Keratinocyte (primary cell): Measurements from ENCODE around the gene OVOL1. TPM values are rescaled to one million over a fixed set of nuclear protein-coding genes. Genes with fewer than 3 reads are reported as not detected.

Source experiments
- DNase-seq: peaks from one replicate; pipeline ENCODE4 v3.0.0-alpha.2; 2011; ENCODE audit warnings: low read depth, missing footprints, low spot score
- FAIRE-seq: peaks from 2 replicates; lab custom pipeline; 2011; peaks lifted over from hg19 to GRCh38; lab: Jason Lieb, UNC
- H2AFZ ChIP-seq: 2 replicates; pipeline ENCODE4 v1.6.0; 2012; ENCODE audit warnings: low read length, control low read depth, inconsistent platforms; ENCODE audit not compliant: control insufficient read depth
- H3K27ac ChIP-seq: 2 replicates; pipeline ENCODE4 v1.5.1; 2011; ENCODE audit warnings: low read length; ENCODE audit not compliant: control insufficient read depth, insufficient read depth
- H3K27me3 ChIP-seq: 3 replicates; pipeline ENCODE4 v1.6.0; 2011; ENCODE audit warnings: low read length; ENCODE audit not compliant: control insufficient read depth, insufficient read depth; ENCODE audit errors: extremely low read depth
- H3K36me3 ChIP-seq, 2 experiments: 2 replicates in 1 of 2; 3 replicates in 1 of 2; pipeline ENCODE4 v1.5.1; 2011; ENCODE audit warnings: low read length in 2 of 2, mild to moderate bottlenecking in 1 of 2; ENCODE audit not compliant: control insufficient read depth in 2 of 2, insufficient read depth in 2 of 2; ENCODE audit errors: extremely low read depth in 1 of 2
- H3K4me1 ChIP-seq: 3 replicates; pipeline ENCODE4 v1.5.1; 2011; ENCODE audit warnings: low read length; ENCODE audit not compliant: control insufficient read depth, insufficient read depth; ENCODE audit errors: extremely low read depth
- H3K4me2 ChIP-seq: 3 replicates; pipeline ENCODE4 v1.6.0; 2011; ENCODE audit warnings: low read depth, low read length; ENCODE audit not compliant: control insufficient read depth, insufficient read depth; ENCODE audit errors: extremely low read depth
- H3K4me3 ChIP-seq, 3 experiments: fragments of 200-600 bp in 1 of 3; sonication (generic) in 1 of 3; 2 replicates in 2 of 3; 3 replicates in 1 of 3; pipeline ENCODE4 v1.5.1; 2011 to 2016; ENCODE audit warnings: low read length in 3 of 3, mild to moderate bottlenecking in 3 of 3, control low read depth in 2 of 3, inconsistent platforms in 1 of 3, low read depth in 1 of 3, mixed read lengths in 1 of 3, mixed run types in 1 of 3, moderate library complexity in 1 of 3; ENCODE audit not compliant: control insufficient read depth in 2 of 3, insufficient read depth in 2 of 3; ENCODE audit errors: extremely low read depth in 1 of 3
- H3K79me2 ChIP-seq: 2 replicates; pipeline ENCODE4 v1.6.0; 2012; ENCODE audit warnings: low read length; ENCODE audit not compliant: control insufficient read depth, insufficient read depth
- H3K9ac ChIP-seq: 3 replicates; pipeline ENCODE4 v1.6.0; 2011; ENCODE audit warnings: low read length; ENCODE audit not compliant: control insufficient read depth, insufficient read depth; ENCODE audit errors: extremely low read depth
- H3K9me1 ChIP-seq: 3 replicates; pipeline ENCODE4 v1.6.0; 2011; ENCODE audit warnings: low read length; ENCODE audit not compliant: control insufficient read depth, insufficient read depth; ENCODE audit errors: extremely low read depth
- H3K9me3 ChIP-seq: 2 replicates; pipeline ENCODE4 v1.5.1; 2012; ENCODE audit warnings: low read depth, low read length; ENCODE audit not compliant: control insufficient read depth
- H4K20me1 ChIP-seq: 3 replicates; pipeline ENCODE4 v1.6.0; 2011; ENCODE audit warnings: low read length; ENCODE audit not compliant: control insufficient read depth, insufficient read depth; ENCODE audit errors: extremely low read depth
- EZH2 ChIP-seq: IDR thresholded peaks from one replicate; pipeline ENCODE4 v1.6.1; 2012; ENCODE audit warnings: inconsistent platforms, mild to moderate bottlenecking, low read length, moderate library complexity
- dilution Hi-C: fragments of 300-500 bp; cut with MboI; formaldehyde crosslinking; loops from one replicate; pipeline ENCODE4 v1.7.0; 2020; ENCODE audit warnings: low sequenced_read_pairs; ENCODE audit not compliant: extremely low pct_ligation_motif_present
- polyA plus RNA-seq, 5 experiments: library from polyadenylated mRNA; depleted of rRNA in 3 of 5; stranded (reverse) in 3 of 5; stranded (forward) in 1 of 5; unstranded in 1 of 5; fragments of >200 nt; gene quantifications; 1 replicate in 1 of 5; 2 replicates in 3 of 5; 3 replicates in 1 of 5; pipeline versions ENCODE4 v1.2.1 to v1.2.3, GENCODE V29; 2011 to 2012; ENCODE audit warnings: missing spikeins in 2 of 5, low read depth in 1 of 5, low replicate concordance in 1 of 5
- TF ChIP-seq, protein P1 (sequence below), 3 experiments: IDR thresholded peaks in 1 of 3; conservative IDR thresholded peaks in 1 of 3; optimal IDR thresholded peaks in 1 of 3; 2 replicates in 2 of 3; 3 replicates in 1 of 3; pipeline versions ENCODE3 to v1.5.1; 2011; ENCODE audit warnings: low read length in 3 of 3, mild to moderate bottlenecking in 3 of 3, moderate library complexity in 2 of 3, control low read depth in 1 of 3, inconsistent platforms in 1 of 3; ENCODE audit not compliant: insufficient read depth in 2 of 3; ENCODE audit errors: extremely low read depth in 1 of 3

Gene OVOL1
- polyA plus RNA-seq, 1 donor (not counting 4 experiments of a cell fraction or from before 2014, with no cell fraction given): 7.5 TPM

DNA sequence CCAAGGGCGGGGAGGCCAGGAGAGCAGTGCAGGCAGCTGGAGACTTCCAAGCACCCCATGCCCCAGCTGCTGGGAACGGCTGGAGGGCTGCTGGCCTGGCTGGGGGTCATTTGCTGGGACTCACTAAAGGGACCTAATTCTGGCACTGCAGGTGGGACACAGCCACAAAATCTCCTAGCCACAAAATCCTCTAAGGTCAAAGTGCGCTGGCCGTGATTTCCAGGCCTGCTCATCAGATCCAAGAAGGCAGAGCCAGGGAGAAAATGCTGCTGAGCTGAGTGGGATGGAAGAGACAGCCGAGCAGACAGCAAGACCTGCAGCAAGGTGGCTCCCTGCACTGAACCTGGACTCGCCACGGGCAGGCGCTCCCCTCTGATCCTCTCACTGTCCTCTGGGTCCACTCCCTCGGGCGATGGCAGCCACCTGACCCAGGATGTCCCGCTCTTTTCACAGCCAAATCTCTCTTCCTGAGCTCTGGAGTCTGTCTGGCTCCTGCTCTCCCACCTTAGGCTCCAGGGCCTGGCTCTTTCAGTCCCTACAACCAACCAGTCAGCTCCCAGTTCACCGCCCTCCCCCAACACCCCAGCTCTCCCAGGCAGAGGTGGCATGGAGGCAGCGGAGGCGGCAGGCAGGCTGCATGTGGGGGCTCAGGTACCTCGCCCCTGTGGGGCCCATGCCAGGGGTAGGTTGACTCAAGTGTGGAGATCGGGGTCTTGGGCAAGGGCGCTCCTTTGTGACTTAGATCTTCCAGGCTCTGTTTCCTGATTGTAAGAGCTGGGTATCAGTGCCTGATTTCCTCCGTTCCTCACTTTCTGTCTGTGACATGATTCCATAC is 14.5 kb downstream of the OVOL1 start:
- H3K4me1 ChIP-seq: no peaks in the 10 kb centered on the region
- H3K4me2 ChIP-seq: no peak overlapping the region
- H3K79me2 ChIP-seq: no peaks in the 10 kb centered on the region
- H3K36me3 ChIP-seq: no peaks in the 10 kb centered on the region
- dilution Hi-C loops: no loop called here
- H3K9me3 ChIP-seq: no peaks in the 10 kb centered on the region
- FAIRE-seq (no peak), DNase-seq (no peak)
- TF ChIP-seq, protein P1, sequence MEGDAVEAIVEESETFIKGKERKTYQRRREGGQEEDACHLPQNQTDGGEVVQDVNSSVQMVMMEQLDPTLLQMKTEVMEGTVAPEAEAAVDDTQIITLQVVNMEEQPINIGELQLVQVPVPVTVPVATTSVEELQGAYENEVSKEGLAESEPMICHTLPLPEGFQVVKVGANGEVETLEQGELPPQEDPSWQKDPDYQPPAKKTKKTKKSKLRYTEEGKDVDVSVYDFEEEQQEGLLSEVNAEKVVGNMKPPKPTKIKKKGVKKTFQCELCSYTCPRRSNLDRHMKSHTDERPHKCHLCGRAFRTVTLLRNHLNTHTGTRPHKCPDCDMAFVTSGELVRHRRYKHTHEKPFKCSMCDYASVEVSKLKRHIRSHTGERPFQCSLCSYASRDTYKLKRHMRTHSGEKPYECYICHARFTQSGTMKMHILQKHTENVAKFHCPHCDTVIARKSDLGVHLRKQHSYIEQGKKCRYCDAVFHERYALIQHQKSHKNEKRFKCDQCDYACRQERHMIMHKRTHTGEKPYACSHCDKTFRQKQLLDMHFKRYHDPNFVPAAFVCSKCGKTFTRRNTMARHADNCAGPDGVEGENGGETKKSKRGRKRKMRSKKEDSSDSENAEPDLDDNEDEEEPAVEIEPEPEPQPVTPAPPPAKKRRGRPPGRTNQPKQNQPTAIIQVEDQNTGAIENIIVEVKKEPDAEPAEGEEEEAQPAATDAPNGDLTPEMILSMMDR (optimal IDR thresholded peaks at IDR 0.05 in 1 of 3, IDR thresholded peaks at IDR 0.05 in 1 of 3, conservative IDR thresholded peaks at IDR 0.05 in 1 of 3; ENCODE audit: extremely low read depth in 1 of 3, insufficient read depth in 2 of 3, low read length in 3 of 3): no peak
- TF ChIP-seq EZH2: no peak
- no peaks in the 10 kb centered on the region for H3K9me1 ChIP-seq
- H4K20me1 ChIP-seq: no peaks in the 10 kb centered on the region
- H3K27ac ChIP-seq: no peak overlapping the region
- H2AFZ ChIP-seq: no peak overlapping the region
- H3K27me3 ChIP-seq: peaks cover 18% of the 10 kb centered on the region
- no peak overlapping the region for H3K4me3 ChIP-seq
- no peak overlapping the region for H3K9ac ChIP-seq

DNA sequence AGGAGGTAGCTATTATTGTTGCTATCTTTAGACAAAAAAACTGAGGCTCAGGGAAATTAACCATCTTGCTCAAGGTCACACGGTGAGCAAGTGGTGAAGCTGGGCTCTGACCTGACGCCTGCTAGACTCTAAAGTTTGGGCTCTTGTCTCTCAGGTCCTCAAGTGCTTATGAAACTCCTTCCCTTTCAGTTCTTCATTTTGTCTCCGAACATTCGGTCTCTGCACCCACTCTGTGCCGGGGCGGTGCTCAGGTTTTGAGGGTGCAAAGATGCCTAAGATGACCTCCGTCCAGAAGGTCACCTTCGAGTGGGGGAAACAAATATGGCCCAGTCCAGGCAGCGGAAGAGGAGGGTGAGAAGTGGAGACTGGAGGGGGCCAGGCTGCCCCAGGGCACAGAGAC is 16.0 kb downstream of the OVOL1 start:
- Histone ChIP-seq H3K36me3 (no peaks in the 10 kb centered on the region), H3K9me3 (no peaks in the 10 kb centered on the region), H2AFZ (no peak overlapping the region), H3K9me1 (no peaks in the 10 kb centered on the region), H3K4me3 (no peak overlapping the region), H3K79me2 (no peaks in the 10 kb centered on the region), H3K4me1 (no peaks in the 10 kb centered on the region), H3K4me2 (no peak overlapping the region), H3K27ac (no peak overlapping the region), H3K27me3 (peaks cover 18% of the 10 kb centered on the region), H4K20me1 (no peaks in the 10 kb centered on the region), H3K9ac (no peak overlapping the region)
- dilution Hi-C loops: no loop called here
- DNase-seq (no peak), FAIRE-seq (no peak)
- TF ChIP-seq, protein P1 (optimal IDR thresholded peaks at IDR 0.05 in 1 of 3, IDR thresholded peaks at IDR 0.05 in 1 of 3, conservative IDR thresholded peaks at IDR 0.05 in 1 of 3; ENCODE audit: extremely low read depth in 1 of 3, insufficient read depth in 2 of 3, low read length in 3 of 3): no peak
- no peak for TF ChIP-seq EZH2
